ENCODE measurements around the gene SNED1.

Gene SNED1

DNA sequence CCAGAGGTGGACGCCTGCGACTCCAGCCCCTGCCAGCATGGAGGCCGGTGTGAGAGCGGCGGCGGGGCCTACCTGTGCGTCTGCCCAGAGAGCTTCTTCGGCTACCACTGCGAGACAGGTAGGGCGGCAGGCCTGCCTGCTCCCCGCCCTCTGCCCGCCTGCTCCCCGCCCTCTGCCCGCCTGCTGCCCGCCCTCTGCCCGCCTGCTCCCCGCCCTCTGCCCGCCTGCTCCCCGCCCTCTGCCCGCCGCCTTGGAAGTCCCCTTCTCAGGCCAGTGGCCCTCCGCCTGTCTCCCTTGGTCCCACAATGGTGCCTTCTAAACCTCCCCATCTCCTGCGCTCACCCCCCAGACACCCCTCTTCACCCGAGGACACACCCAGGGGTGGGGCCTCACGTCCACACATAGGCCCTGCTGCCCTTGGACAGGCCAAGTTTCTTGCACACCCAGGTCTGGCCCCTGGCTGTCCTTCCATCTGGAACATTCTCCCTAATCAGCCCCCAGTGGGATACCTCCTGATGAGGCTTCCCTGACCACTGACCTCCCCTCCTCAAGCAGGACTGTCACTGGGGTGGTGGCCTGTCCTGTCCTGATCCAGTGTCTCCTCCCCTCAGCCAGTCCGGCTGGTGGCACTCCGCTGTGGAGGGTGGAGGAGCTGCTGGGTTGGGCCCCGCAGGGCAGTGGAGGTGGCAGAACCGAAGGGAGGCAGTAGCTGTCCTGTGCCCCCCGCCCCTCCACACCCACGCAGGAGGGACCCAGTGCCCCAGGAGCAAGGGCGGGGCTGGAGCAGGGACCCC, 65.8 kb downstream of the SNED1 start:
- TF ChIP-seq SIN3A (IDR thresholded peaks at IDR 0.05; ENCODE audit: borderline replicate concordance, insufficient read depth, low read length) (no peak), POLR2AphosphoS5 (IDR thresholded peaks at IDR 0.05; ENCODE audit: low read depth, low read length) (no peak), TAF1 (IDR thresholded peaks at IDR 0.05; ENCODE audit: borderline replicate concordance, insufficient read depth, low read length) (no peak), FOXP2 (optimal IDR thresholded peaks at IDR 0.05; ENCODE audit: borderline replicate concordance, extremely low read depth, extremely low read length, insufficient read depth) (no peak)
- TF ChIP-seq, protein P1, sequence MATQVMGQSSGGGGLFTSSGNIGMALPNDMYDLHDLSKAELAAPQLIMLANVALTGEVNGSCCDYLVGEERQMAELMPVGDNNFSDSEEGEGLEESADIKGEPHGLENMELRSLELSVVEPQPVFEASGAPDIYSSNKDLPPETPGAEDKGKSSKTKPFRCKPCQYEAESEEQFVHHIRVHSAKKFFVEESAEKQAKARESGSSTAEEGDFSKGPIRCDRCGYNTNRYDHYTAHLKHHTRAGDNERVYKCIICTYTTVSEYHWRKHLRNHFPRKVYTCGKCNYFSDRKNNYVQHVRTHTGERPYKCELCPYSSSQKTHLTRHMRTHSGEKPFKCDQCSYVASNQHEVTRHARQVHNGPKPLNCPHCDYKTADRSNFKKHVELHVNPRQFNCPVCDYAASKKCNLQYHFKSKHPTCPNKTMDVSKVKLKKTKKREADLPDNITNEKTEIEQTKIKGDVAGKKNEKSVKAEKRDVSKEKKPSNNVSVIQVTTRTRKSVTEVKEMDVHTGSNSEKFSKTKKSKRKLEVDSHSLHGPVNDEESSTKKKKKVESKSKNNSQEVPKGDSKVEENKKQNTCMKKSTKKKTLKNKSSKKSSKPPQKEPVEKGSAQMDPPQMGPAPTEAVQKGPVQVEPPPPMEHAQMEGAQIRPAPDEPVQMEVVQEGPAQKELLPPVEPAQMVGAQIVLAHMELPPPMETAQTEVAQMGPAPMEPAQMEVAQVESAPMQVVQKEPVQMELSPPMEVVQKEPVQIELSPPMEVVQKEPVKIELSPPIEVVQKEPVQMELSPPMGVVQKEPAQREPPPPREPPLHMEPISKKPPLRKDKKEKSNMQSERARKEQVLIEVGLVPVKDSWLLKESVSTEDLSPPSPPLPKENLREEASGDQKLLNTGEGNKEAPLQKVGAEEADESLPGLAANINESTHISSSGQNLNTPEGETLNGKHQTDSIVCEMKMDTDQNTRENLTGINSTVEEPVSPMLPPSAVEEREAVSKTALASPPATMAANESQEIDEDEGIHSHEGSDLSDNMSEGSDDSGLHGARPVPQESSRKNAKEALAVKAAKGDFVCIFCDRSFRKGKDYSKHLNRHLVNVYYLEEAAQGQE (IDR thresholded peaks at IDR 0.05; ENCODE audit: insufficient read depth in 1 of 2, low read depth in 2 of 2, low read length in 2 of 2), result no peak

DNA sequence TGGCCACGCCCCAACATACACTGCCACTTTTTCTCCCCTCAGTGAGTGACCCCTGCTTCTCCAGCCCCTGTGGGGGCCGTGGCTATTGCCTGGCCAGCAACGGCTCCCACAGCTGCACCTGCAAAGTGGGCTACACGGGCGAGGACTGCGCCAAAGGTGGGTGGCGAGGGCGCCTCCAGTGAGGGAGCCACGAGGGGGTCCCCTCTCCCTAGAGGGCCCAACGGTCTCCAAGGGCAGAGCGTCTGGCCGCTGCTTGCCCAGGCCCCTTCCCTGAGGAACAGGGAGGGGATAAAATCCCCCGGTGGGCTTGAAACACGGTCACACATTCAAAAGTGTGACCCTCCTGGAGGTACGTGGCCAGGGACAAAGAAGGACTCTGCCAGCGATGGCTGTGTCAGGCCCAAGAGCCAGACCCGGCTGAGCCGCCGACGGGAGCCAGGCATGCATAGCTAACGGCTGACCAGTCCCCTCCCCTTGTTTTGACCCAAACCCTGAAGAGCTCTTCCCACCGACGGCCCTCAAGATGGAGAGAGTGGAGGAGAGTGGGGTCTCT, 66.5 kb downstream of the SNED1 start:
- TF ChIP-seq POLR2AphosphoS5 (IDR thresholded peaks at IDR 0.05; ENCODE audit: low read depth, low read length) (no peak), FOXP2 (optimal IDR thresholded peaks at IDR 0.05; ENCODE audit: borderline replicate concordance, extremely low read depth, extremely low read length, insufficient read depth) (no peak), TAF1 (IDR thresholded peaks at IDR 0.05; ENCODE audit: borderline replicate concordance, insufficient read depth, low read length) (no peak), SIN3A (IDR thresholded peaks at IDR 0.05; ENCODE audit: borderline replicate concordance, insufficient read depth, low read length) (no peak)
- TF ChIP-seq, protein P1 (IDR thresholded peaks at IDR 0.05; ENCODE audit: insufficient read depth in 1 of 2, low read depth in 2 of 2, low read length in 2 of 2), result no peak

DNA sequence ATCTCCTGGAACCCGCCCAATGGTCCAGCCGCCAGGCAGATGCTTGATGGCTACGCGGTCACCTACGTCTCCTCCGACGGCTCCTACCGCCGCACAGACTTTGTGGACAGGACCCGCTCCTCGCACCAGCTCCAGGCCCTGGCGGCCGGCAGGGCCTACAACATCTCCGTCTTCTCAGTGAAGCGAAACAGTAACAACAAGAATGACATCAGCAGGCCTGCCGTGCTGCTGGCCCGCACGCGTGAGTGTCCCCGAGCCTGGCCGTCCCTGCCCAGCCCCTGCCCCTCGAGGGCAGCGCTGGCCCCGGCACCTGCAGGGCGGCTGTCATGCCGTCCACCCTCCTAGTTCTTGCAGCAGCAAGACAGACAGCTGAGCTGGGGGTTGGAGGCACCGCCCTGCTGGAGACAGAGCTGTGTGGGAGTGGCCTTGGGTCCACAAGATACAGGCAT, 67.0 kb downstream of the SNED1 start:
- no peak for TF ChIP-seq SIN3A (IDR thresholded peaks at IDR 0.05; ENCODE audit: borderline replicate concordance, insufficient read depth, low read length)
- TF ChIP-seq, protein P1 (IDR thresholded peaks at IDR 0.05; ENCODE audit: insufficient read depth in 1 of 2, low read depth in 2 of 2, low read length in 2 of 2), result no peak
- TF ChIP-seq TAF1 (IDR thresholded peaks at IDR 0.05; ENCODE audit: borderline replicate concordance, insufficient read depth, low read length), result no peak
- TF ChIP-seq POLR2AphosphoS5 (IDR thresholded peaks at IDR 0.05; ENCODE audit: low read depth, low read length), result no peak
- TF ChIP-seq FOXP2 (optimal IDR thresholded peaks at IDR 0.05; ENCODE audit: borderline replicate concordance, extremely low read depth, extremely low read length, insufficient read depth), result no peak

DNA sequence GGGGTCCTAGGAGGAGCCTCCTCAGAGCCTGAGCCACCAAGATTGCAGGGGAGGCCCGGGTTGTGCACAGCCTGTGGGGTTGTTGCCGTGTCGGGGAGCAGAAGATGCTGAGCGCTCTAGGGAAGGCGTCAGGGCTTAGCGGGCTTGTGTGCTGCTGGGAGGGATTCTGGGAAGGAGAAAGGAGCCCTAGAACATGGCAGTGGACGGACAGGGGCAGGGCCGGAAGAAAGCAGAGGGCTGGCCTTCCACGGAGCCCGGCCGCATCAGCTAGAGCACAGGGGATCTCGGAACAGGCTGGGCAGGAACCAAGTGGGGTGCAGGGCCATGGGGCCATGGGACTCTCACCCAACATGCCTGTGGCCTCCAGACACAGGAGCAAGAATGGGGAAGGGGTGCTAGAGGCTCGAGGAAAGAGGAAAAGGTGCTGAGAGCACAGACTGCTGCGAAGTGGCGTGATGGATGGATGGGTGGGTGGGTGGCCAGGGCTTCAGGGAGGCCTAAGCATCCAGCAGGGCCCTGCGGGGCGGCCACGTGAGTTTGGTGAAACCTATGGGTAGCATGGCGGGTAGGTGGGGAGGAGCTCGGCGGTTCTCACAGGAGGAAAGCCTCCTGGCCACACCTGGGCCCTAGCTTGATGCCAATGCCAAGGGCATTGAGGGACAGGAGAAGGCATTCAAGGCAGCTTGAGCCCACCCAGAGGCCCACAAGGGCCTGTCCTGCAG, 67.9 kb downstream of the SNED1 start:
- TF ChIP-seq POLR2AphosphoS5 (IDR thresholded peaks at IDR 0.05; ENCODE audit: low read depth, low read length) (no peak), TAF1 (IDR thresholded peaks at IDR 0.05; ENCODE audit: borderline replicate concordance, insufficient read depth, low read length) (no peak), SIN3A (IDR thresholded peaks at IDR 0.05; ENCODE audit: borderline replicate concordance, insufficient read depth, low read length) (no peak), FOXP2 (optimal IDR thresholded peaks at IDR 0.05; ENCODE audit: borderline replicate concordance, extremely low read depth, extremely low read length, insufficient read depth) (no peak)
- TF ChIP-seq, protein P1 (IDR thresholded peaks at IDR 0.05; ENCODE audit: insufficient read depth in 1 of 2, low read depth in 2 of 2, low read length in 2 of 2), result no peak
